Stimulated activated CD8-positive, alpha-beta memory T cell treated with anti-CD3 and anti-CD28 coated beads, Interleukin-15, amount 100 ng/mL, for 4 hours (primary cell): Measurements from ENCODE around the gene PFKFB3.
A peak's percentile ranks its signal among the peaks of the same experiment; 100 is the strongest.
"Not testable (repeated sequence)": the region's sequence is repeated elsewhere in the genome, so short reads cannot be mapped to it uniquely, and the experiment has no call there.

Source experiments
- DNase-seq, 2 donors: peaks; one replicate each; pipeline ENCODE4 v3.0.0-alpha.2; 2020; ENCODE audit warnings: low read depth in 2 of 2

The PFKFB3 gene

DNA sequence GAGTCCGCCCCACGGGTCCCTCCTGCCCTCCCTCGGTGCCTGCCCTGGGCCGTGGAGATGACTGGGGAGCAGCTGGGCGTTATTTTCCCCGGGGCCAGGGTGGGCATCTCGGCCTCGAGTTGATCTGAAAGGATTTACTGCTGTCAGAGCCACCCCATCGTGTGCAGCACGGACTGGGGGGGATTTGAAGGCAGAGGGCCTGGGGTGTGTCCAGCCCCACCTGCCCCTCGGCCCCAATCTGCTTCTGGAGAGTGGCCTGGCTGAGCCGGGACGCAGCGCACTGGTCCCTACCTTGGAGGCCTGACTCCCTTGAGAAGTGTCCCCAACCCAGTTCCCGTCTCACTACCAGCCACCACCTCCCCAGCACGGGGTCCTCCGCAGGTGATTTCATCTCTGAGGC is 24.2 kb upstream of the PFKFB3 start:
- DNase-seq: no peak

DNA sequence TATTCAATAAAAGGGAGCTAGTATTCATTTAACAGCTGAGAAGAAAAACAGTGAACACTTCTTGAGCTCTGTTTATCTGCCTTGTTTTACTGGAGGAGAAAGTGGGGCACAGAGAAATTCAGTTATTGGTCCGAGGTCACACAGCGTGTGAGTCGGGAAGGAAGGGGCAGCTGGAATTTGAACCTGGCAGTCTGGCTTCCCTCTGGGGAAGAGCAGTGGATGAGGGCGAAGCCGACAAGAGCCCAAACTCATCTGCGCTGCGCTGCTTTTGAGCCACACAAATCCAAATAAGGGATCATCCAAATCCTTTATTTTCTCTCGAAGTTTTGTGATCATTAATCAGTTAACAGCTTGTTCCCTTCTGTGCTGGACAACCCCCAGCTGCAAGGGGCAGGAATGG is 23.7 kb upstream of the PFKFB3 start:
- DNase-seq: no peak

DNA sequence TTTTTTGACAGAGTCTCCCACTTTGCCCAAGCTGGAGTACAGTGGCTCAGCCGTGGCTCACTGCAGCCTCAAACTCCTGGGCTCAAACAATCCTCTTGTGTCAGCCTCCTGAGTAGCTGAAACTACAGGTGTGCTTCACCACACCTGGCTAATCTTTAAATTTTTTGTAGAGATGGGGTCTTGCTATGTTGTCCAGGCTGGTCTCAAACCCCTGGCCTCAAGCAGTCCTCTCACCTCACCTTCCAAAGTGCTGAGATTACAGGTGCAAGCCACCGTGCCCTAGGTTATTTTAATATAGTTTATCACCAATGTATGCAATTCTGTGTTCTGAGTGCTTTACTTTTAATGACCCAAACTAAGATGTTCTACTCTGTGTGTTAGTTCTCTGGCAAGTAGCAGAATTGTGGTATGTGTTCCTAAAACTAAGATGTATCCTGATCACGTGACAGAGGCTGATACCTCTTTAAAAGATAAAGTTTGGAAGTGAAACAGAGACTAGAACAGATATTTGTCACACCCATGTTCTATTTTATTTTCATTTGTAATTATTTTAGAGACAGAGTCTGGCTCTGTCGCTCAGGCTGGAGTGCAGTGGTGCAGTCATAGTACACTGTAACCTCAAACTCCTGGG is 22.1 kb upstream of the PFKFB3 start:
- DNase-seq: no peak

DNA sequence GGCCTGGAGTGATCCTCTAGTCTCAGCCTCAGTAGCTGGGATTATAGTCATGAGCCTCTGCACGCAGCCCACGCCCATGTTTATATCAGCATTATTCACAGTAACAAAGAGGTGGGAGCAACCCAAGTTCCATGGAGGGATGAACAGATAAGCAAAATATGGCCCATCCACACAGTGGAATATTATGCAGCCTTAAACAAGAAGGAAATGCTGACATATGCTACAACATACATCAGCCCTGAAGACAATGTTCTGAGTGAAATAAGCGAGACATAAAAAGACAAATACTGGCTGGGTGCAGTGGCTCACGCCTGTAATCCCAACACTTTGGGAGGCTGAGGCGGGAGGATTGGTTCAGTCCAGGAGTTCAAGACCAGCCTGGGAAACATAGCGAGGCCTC is 21.5 kb upstream of the PFKFB3 start:
- DNase-seq: no peak

DNA sequence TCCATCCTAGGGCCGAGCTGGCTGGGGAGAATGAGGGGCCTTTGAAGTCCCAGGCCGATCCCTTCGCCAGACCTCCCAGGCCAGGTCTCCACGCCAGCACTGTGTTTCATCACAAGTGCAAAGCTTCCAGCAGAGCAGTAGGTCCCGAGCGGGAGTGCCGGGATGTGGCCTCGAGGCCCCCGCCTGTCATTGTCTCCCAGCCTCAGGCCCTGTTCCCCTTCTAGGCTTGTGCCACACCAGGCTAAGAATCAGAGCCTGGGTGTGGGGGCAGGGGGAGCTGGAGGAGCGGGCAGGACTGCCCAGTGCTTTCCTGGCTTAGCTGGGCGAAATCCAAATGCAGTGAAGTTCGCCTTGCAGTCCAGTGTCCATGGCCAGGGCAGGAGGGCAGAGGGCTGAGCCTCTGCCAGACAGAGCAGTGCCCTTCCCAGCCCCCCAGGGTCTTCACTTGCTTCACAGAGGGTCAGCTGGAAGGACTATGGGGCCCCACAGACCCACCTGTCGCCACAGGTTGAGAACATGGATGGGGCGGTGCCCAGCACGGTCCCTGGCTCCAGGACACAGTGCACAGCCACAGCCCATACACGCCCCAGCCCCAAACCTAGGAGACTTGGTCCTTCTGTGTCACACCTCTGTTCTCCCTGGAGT is 20.2 kb upstream of the PFKFB3 start:
- no peak for DNase-seq

DNA sequence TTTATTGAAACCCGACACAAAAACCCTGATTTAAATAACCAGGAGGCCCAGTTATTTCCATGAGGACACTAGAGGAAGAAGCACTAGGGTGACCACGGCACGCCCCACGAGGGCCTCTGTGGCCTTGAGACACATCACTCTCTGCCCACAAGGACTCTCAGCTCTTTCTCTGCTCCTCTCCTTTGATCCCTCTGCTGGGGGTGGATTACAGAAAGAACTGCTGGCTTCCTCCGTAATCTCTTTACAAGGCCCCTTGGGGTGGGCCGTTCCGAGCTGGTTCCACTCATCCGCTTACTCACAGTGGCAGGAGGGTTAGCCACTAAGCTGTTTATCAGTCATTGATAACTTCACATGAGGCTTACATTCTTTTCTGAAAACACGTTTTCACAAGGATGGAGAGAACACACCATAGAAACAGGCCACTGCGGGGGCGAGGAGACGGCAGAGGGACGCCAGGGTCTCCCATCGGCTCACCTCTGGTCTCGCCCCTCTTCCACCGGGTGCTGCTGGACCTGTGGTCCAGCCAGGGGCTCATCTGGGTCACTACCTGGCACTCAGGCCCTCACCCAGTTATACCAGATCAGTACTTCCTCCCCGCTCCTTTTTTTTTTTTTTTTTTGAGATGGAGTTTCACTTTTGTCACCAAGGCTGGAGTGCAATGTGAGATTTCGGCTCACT is 17.6 kb upstream of the PFKFB3 start:
- DNase-seq: no peak

DNA sequence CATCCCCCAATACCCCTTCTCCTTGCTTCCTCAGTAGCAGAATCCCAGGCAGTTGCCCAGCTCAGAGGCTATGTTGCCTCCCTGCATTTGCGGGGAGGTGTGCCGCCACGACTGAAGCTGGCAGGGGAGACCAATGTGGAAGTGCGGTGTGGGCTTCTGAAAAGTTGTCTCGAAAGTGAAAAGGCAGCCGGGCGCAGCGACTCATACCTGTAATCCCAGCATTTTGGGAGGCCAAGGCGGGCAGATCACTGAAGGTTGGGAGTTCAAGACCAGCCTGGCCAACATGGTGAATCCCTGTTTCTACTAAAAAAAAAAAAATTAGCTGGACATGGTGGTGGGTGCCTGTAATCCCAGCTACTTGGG is 15.9 kb upstream of the PFKFB3 start:
- no peak for DNase-seq

DNA sequence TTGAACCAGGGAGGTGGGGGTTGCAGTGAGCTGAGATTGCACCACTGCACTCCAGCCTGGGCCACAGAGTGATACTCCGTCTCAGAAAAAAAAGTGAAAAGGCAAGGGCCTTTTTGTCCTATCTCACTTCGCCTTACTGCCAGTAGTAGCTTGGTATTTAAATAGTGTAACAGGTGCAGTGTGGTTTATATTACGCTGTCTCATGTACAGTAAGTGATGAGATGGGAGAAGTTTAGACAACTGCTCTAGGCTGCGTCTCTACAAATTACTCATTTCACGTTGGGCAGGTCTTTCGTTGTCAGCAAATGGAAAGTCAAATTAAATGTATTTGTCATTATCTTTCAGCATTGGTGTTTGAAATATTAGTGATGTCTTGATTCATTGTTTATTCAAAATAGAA is 15.5 kb upstream of the PFKFB3 start:
- DNase-seq: no peak

DNA sequence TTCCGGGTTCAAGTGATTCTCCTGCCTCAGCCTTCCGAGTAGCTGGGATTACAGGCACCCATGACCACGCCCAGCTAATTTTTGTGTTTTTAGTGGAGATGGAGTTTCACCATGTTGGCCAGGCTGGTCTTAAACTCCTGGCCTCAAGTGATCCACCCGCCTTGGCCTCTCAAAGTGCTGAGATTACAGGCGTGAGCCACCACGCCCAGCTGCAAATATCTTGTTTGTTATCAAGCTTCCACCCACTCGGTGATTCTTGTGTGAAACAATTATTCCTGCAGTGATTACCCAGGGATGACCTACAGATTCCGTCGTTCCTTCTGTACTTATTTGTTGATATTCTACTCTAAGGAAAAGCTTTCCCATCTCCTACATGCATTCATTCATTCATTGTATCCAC is 12.7 kb upstream of the PFKFB3 start:
- not testable (repeated sequence) for DNase-seq

DNA sequence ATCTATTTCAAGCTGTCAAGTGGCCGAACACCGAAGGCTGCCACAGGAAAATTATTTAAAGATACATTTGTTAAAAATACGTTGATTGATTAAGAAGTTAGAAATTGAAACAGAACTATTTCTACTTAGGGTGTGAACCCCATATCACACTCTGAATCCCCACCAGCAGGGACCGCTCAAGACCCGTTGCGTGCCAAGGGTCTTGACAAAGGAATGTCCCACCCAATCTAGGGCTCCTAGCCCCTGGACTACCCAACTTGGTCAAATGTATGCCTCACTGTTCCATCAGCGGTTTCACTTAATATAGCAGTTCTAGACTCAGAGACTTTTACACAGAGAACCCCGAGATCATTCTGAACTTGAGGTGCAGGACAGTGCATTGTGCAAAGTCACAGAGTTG is 11.6 kb upstream of the PFKFB3 start:
- no peak for DNase-seq

DNA sequence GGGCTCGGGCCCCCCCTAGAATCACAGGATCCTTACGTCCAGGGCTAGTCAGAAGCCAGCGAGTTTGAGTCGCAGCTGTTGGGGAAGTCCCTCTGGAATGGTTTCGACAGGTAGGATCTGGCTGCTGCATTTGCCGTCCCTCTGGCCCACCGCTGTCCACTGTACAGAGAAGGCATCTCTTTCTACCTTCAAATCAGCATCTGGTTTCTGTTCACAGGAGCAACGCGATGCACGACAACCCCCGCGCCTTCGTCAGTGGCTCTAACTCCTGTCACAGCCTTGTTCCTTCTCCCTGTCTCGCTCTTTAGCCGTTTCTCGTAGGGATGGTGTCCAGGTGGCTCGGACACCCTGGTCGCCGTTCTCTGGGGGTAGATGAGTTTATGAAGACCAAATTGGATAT is 11.2 kb upstream of the PFKFB3 start:
- DNase-seq: no peak

DNA sequence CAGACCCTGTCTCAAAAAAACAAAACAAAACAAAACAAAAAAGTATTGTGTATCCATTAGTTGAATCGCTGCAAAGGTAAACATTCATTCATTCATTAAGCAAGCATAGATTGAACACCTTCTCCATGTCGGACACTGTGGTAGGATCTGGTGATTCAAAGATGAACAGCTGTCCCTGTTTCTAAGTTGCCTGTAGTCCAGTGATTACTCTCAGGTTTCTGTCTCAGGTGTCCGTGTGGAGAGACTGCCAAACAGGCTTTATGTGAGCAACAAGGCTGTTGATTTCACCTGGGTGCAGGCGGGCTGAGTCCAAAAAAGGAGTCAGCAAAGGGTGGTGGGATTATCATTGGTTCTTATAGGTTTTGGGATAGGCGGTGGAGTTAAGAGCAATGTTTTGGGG is 9.4 kb upstream of the PFKFB3 start:
- not testable (repeated sequence) for DNase-seq

DNA sequence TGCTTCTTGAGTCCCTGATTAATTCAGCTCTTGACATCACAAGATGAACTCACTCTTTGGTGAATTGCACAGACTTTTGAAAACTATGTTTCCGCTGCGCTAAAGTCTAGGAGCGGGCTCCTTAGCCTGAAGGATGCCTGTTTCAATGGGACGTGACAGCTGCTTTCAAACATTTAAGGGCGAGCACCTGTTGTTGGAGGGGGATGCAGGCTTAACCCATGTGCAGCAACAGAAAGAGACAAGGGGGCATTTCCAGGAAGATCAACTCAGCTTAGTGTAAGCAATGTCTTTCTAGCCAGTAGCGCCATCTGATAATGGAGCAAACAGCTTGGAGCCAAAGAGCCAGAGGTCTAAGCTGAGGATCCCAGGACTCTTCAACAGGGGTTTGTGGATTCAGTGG is 8.4 kb upstream of the PFKFB3 start:
- DNase-seq: no peak

DNA sequence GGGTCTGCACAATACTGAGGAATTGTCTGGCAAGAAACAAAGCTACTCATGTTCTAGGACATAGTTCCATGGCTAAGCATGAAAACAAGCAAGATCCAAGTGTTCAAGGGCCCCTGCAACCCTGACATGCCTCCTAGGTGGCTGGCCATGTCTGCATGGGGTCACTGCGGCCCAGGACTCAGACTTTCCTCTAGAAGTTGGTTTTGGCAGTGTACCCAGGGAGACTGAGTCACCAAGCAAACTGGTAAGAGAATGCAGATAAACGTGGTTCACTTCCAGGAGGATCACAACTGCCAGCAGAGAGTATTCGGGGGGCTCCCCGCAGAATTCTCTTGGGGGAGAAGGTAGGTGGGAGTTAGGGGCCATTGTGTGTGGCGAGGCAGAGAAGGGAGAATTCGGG is 7.4 kb upstream of the PFKFB3 start:
- no peak for DNase-seq

DNA sequence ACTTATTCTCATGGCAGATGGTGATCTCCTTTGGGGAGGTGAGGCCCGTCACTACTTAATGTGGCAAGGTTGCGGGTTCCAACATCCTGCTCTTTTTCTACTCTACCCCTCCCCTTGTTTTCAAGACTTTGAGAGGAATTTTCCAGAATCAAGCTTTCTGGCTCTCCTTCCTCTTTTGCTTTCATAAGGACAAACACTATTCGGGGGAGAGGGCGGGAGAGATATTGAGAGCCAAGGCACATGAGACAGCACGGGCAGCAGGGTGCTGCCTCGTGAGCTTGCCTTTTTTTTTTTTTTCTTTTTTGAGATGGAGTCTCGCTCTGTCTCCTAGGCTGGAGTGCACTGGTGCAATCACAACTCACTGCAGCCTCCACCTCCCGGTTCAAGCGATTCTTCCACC is 6.9 kb upstream of the PFKFB3 start:
- DNase-seq: no peak

DNA sequence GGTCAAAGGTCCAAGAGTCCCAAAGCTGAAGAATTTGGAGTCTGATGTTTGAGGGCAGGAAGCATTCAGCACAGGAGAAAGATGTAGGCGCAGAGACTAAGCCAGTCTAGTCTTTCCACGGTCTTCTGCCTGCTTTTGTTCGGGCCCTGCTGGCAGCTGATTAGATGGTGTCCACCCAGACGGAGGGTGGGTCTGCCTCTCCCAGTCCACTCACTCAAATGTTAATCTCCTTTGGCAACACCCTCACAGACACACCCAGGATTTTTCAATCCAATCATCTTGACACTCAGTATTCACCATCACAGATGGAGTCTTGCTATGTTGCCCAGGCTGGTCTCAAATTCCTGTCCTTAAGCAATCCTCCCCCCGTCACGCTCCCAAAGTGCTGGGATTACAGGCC is 6.2 kb upstream of the PFKFB3 start:
- not testable (repeated sequence) for DNase-seq

DNA sequence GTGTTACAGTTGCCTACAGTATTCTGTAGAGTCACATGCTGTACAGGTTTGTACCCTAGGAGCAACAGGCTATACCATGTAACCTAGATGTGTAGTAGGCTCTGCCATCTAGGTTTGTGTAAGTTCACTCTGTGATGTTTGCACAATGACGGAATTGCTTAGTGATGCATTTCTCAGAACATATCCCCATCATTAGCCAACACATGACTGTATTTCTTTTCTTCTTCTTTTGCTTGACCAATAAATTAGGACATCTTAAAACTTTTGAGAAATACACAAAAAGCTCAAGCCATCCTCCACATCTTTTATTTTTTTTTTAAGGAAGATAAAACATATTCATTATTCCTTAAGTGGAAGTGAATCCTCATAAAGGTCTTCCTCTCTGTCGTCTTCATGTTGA is 5.4 kb upstream of the PFKFB3 start:
- no peak for DNase-seq

DNA sequence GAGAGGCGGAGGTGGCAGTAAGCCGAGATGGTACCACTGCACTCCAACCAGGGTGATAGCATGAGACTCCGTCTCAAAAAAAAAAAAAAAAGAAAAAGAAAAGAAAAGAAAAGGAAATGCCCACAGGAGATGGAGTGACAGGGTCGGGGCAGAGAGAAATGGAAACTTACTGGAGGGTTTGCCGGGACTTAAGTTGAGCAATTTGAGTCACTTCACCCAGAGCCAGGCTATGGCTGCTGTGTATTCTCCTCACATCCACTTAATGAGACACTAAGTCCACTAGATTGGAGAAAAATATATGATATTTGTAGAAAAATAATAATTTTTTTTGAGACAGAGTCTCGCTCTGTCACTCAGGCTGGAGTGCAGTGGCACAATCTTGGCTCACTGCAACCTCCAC is 4.6 kb upstream of the PFKFB3 start:
- DNase-seq: no peak

DNA sequence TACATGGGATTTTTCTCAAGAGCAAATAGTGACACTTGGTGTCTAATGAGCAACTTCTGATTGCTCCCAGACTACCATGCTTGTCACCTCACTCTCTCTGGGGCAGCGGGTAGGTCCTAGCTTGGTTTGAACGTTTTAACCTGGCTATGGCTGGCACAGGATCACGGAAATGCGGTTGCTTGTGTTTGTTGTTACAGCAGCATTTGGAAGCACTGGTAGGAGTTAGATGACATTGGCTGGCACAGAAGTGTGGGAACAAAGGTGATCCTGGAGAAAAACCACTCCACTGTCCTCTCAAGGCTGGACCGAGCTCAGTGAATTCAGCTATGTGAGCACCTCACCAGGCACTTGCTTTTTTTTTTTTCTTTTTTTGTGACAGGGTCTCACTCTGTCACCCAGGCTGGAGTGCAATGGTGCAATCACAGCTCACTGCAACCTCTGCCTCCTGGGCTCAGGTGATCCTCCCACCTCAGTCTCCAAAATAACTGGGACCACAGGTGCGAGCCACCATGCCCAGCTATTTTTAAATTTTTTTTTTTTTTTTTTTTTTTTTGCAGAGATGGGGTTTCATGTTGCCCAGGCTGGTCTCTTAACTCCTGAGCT is 3.5 kb upstream of the PFKFB3 start:
- DNase-seq: no peak

DNA sequence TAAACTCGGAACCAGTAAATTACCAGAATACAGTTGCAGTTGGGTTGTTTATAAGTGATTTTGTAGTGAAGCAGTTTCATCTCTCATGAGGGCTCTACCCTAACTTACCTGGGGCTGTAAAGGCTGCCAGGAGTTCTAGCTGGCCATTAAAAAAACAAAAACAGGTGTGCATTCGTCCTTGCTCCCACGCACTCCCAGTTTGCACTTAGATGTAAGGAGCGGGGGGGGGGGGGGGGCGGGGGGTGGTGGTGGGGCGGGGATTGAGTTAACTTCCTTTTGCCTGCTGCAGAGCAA is 2.3 kb upstream of the PFKFB3 start:
- DNase-seq: no peak

DNA sequence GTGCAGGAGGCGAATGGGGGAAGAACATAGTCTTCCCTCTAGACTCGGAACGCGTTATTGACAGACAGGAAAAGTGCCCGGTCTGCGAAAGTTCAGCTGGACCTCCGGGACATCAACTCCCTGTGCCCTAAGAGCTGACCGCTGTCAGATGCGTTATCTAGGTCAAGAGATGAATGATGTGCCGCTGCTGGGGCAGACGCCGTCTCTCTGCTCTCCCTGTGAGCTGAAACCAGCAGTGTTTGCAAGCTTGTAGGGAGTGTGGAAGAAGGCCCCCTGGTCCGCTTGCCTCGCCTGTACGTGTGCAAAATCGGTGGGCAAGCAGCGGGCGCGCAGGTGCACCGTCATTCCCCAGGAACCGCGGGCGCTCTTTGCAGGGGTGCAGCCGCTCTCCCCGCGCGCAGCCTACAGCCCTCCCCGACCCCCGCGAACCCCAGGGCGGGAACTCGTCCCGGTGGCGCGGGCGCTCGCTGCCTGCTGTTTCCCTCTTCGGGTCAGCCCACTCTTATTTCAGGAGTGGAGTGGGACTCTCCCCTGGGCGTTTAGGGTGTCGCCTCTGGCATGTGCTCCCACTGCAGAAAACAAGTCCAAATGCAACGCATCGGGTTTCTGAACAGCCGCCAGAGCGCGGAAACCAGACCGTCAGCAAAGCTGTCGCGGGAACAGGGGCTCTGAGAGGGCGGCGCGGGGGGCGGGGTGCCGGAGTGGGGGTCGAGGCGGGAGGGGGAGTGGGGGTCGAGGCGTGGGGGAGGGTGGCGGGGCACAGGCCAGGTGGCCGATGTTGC is 1.8 kb upstream of the PFKFB3 start:
- DNase-seq: peak in 1 of 2 donors; percentile 5

DNA sequence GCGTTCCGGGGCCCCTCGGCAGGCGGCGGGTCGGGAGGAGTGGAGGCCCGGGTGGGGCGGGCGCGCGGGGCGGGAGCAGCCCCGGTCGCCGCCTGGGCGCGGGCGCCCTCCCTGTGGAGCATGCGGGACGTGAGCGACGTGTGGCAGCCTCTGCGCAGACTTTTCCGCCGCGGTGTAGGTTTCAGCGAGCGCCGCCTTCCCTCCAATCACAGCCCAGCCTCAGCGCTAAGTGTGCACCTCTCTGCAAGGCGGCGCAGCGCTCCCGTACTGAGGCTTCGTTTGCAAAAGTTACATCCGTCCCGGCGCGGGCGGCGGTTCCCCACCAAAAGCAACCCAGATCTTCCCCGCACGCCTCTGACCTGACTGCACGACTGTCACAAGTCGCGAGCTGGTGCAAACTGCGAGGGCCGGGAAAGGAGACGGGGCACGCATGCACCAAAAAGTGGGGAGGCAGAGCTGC is 1.2 kb upstream of the PFKFB3 start:
- DNase-seq: peak; percentile 55 to 68
